HepG2 (cell line): Measurements from ENCODE around the gene COL9A3. TPM values are rescaled to one million over a fixed set of nuclear protein-coding genes. Genes with fewer than 3 reads are reported as not detected.

Experiments
- AGO2 ChIP-seq: fragments of 200-400 bp; formaldehyde crosslinking; optimal IDR thresholded peaks from 2 replicates; pipeline ENCODE3; 2017; ENCODE audit warnings: mild to moderate bottlenecking, low read depth, low read length, moderate library complexity
- HNF4A ChIP-seq: sonication (generic); formaldehyde crosslinking; IDR thresholded peaks from 2 replicates; pipeline ENCODE4 v1.4.0; 2020; ENCODE audit warnings: missing genetic modification reagents
- KDM2A ChIP-seq: sonication (generic); formaldehyde crosslinking; IDR thresholded peaks from 2 replicates; pipeline ENCODE4 v1.4.0; 2020; ENCODE audit warnings: low read depth, missing genetic modification reagents, borderline replicate concordance
- MIER2 ChIP-seq: IDR thresholded peaks from 2 replicates; pipeline ENCODE4 v1.6.1; 2016; ENCODE audit warnings: missing biosample characterization, missing genetic modification reagents
- THAP7 ChIP-seq: sonication (generic); formaldehyde crosslinking; IDR thresholded peaks from 2 replicates; pipeline ENCODE4 v1.8.1; 2023; ENCODE audit warnings: mild to moderate bottlenecking, missing genetic modification reagents
- UBTF ChIP-seq: sonication (generic); formaldehyde crosslinking; IDR thresholded peaks from 2 replicates; pipeline ENCODE4 v1.4.0; 2020; ENCODE audit warnings: mild to moderate bottlenecking, missing genetic modification reagents
- ZNF407 ChIP-seq: sonication (generic); formaldehyde crosslinking; IDR thresholded peaks from one replicate; pipeline ENCODE4 v1.5.1; 2020; ENCODE audit warnings: mild to moderate bottlenecking, missing genetic modification reagents; ENCODE audit errors: not compliant biosample characterization
- ZNF704 ChIP-seq: sonication (generic); formaldehyde crosslinking; IDR thresholded peaks from 2 replicates; pipeline ENCODE4 v1.8.1; 2023; ENCODE audit warnings: mild to moderate bottlenecking, inconsistent platforms, moderate library complexity, missing genetic modification reagents, borderline replicate concordance
- ZNF839 ChIP-seq: sonication (generic); formaldehyde crosslinking; IDR thresholded peaks from 2 replicates; pipeline ENCODE4 v1.4.0; 2020; ENCODE audit warnings: missing genetic modification reagents, mild to moderate bottlenecking, borderline replicate concordance
- polyA plus RNA-seq, 8 experiments: library from polyadenylated mRNA; depleted of rRNA in 3 of 8; stranded (reverse) in 7 of 8; unstranded in 1 of 8; fragments of >200 nt; fragmentation: Illumina TruSeq in 4 of 8; extraction: Trizol in 4 of 8; gene quantifications; 2 replicates each; pipeline versions ENCODE4 v1.2.1 to v1.2.3, GENCODE V29; 2011 to 2016; ENCODE audit warnings: low read depth in 4 of 8, missing spikeins in 1 of 8, mixed read lengths in 1 of 8; ENCODE audit not compliant: insufficient read depth in 1 of 8
- total RNA-seq, 5 experiments: library from RNA; depleted of rRNA; stranded (reverse); fragments of >200 nt; fragmentation: Illumina TruSeq; extraction: Trizol; gene quantifications; 2 replicates each; pipeline ENCODE4 v1.2.3, GENCODE V29; 2016; ENCODE audit warnings: low read depth in 1 of 5
- TF ChIP-seq, protein P1 (sequence below): sonication (generic); formaldehyde crosslinking; IDR thresholded peaks from 2 replicates; pipeline ENCODE4 v1.5.0; 2020; ENCODE audit warnings: missing genetic modification reagents, mild to moderate bottlenecking, borderline replicate concordance
- TF ChIP-seq, protein P2 (sequence below): sonication (generic); formaldehyde crosslinking; IDR thresholded peaks from 2 replicates; pipeline ENCODE4 v1.5.0; 2020; ENCODE audit warnings: missing genetic modification reagents

Gene COL9A3
- total and polyA plus RNA-seq, 2 of the 13 experiments (the other 11 are each of a cell fraction or from before 2014, with no cell fraction given): 155 to 204 TPM

- TF ChIP-seq ZNF407 (CRISPR knock-in tag): peak; percentile 53
- TF ChIP-seq ZNF839 (CRISPR knock-in tag): 0 out of 2 replicates have a peak, but pooled peaks have one; percentile 31
- TF ChIP-seq, protein P1, sequence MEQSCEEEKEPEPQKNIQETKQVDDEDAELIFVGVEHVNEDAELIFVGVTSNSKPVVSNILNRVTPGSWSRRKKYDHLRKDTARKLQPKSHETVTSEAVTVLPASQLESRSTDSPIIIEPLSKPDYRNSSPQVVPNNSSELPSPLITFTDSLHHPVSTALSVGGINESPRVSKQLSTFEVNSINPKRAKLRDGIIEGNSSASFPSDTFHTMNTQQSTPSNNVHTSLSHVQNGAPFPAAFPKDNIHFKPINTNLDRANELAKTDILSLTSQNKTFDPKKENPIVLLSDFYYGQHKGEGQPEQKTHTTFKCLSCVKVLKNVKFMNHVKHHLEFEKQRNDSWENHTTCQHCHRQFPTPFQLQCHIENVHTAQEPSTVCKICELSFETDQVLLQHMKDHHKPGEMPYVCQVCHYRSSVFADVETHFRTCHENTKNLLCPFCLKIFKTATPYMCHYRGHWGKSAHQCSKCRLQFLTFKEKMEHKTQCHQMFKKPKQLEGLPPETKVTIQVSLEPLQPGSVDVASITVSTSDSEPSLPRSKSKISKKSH: peak; percentile 19; the same call in 1 of the 2 replicates
- TF ChIP-seq ZNF704: no peak
- TF ChIP-seq KDM2A (CRISPR knock-in tag): 0 out of 2 replicates have a peak, but pooled peaks have one; percentile 8
- peak; percentile 44 for TF ChIP-seq AGO2
- 0 out of 2 replicates have a peak, but pooled peaks have one; percentile 1 for TF ChIP-seq UBTF (CRISPR knock-in tag)
- TF ChIP-seq, protein P2, sequence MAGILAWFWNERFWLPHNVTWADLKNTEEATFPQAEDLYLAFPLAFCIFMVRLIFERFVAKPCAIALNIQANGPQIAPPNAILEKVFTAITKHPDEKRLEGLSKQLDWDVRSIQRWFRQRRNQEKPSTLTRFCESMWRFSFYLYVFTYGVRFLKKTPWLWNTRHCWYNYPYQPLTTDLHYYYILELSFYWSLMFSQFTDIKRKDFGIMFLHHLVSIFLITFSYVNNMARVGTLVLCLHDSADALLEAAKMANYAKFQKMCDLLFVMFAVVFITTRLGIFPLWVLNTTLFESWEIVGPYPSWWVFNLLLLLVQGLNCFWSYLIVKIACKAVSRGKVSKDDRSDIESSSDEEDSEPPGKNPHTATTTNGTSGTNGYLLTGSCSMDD: no peak
- 0 out of 2 replicates have a peak, but pooled peaks have one; percentile 2 for TF ChIP-seq THAP7 (CRISPR knock-in tag)
- TF ChIP-seq MIER2 (CRISPR knock-in tag): 0 out of 2 replicates have a peak, but pooled peaks have one; percentile 18
- TF ChIP-seq HNF4A (CRISPR knock-in tag): 0 out of 2 replicates have a peak, but pooled peaks have one; percentile 27
Observed at GRCh38 chr20:62819494-62820174, 2.8 kb downstream of the COL9A3 start (continued).
